Glomerular endothelial cell (primary cell): Measurements from ENCODE around the gene MYO7B. TPM values are rescaled to one million over a fixed set of nuclear protein-coding genes. Genes with fewer than 3 reads are reported as not detected.

ENCODE experiments used
- DNase-seq: peaks from one replicate; pipeline ENCODE4 v3.0.0-alpha.2; 2011; ENCODE audit warnings: low read depth, low spot score; ENCODE audit errors: extremely low read depth
- total RNA-seq: library from RNA; depleted of rRNA; stranded (reverse); fragments of >200 nt; gene quantifications from 2 replicates; pipeline ENCODE4 v1.2.3, GENCODE V29; 2015

The MYO7B gene
- total RNA-seq, 1 donor from 2014 or later: 1.2 TPM

DNA sequence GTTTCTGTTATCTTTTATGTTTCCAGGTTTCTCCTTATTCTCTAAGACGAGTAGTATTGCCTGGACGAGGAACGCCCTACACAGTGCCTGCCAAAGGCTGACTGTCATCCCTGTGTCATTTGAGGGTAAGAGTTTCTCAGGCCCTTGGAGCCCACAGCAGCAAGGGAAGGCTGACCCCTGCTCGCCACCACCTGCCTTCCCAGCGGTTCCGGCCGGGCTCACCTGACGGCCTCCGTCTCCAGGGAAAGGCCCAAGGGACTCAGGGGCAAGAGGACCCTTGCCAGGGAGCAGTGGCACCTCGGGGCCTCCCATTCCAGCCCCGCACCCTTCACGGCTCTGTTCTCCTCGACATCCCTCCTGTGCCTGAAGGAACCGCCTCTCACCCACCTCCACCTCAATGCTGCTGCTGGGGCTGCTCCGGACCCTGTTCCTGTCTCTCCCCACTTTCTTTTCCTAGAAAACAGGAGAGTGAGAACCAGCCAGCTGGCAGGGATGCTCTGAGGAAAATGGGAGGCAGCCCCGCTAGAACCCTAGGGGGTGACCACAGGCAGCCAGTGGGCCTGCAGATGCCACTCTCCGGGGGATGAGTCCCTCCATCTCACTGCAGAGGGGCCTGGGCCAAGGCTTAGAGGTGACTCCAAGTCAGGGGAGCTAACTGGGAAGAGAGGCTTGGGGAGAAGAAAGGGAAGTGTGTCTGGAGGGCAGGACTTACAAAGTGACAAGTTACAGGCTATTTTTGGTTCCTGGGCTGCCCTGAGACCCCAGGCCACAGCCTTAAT, 138.0 kb downstream of the MYO7B start:
- DNase-seq: no peak

DNA sequence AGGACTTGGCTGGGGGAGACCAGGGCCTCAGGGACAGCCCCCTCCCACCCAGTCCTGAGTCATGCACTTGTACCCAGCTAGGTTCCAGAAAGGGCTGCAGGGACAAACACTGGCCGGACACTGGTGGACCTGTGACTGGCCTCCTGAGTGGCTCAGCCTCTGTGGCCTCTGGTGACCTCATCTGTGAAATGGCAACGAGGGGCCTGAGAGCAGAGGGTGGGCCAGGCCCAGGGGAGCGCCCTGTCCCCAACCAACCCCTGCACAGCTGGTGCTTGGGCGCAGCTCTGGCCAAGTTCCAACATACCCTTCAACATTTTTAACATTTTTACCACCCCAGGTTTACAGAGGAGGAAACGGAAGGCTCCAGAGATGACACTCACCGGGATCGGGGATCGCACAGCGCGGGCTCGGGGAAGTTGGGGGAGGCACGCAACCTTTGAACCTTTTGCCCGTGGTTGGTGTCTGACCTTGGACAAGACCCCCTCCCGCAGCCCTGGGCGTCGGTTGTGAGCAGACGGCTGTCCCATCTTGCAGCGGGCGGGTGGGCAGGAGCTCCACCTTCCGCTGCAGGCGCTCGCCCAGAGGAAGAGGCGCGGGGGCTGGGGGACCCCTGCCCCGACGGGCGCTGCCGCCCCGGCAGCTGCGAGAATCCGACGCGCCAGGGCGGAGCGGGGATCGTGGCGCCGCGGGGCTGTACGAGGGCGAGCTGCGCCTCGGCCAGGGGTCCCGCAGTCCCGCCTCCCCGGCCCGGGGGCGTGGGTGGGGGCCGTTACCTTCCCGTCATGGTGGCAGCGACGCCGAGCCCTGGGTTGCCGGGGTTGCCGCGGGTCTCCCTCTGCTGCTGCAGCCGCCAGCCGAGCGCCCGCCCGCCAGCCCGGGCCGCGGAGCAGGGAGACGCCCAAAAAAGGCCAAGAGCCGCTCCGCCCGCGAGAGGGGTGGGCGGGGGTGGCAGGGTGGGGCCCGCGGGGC, 139.0 kb downstream of the MYO7B start:
- DNase-seq: no peak

DNA sequence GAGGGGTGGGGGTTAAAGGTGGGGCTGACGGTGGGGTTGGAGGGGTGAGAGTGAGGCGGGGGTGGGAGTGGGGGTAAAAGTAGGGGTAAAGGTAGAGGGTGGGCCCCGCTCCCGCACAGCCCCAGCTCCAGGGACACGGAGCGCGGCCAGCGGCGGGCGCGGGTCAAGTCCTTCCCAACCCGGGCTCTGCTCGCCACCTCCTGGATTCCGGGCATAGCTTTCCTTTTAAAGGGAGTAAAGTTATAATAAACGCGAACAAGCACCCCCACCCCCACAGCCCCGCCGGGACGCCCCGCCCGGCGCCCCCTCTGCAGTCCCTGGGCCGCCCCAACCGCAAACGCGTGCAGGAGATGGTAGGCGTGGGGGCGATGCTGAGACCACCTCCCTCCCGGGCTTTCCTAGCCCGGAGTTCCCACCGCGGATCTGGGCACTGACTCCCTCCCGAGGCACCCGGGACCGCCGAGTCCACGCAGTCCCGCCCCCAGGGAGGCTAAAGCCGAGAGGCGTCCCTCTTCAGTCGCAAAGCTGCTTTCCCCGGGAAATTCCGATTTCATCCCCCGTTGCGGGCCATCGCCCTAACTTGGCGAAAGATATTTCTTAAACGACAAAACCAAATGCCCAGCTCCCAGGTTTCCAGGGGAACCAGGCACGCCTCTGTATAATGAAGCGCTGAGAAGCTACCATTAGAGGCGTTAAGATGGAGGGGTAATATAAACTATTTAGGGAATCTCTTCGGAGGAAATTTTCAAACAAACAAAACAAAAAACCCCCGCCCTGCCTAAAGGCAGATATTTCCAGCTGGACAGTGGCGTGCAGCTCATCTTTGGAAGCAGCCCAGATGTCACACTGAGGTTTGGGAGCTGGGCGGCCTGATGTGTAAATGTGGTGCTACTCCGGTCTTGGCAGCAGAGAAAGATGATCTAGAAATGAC, 140.1 kb downstream of the MYO7B start, which contains the start of gene LIMS2:
Gene LIMS2, minus strand, starts transcription at position 200 of the 931 bp plus-strand sequence. CDS start 506 bp downstream, outside the sequence.
- no peak for DNase-seq

DNA sequence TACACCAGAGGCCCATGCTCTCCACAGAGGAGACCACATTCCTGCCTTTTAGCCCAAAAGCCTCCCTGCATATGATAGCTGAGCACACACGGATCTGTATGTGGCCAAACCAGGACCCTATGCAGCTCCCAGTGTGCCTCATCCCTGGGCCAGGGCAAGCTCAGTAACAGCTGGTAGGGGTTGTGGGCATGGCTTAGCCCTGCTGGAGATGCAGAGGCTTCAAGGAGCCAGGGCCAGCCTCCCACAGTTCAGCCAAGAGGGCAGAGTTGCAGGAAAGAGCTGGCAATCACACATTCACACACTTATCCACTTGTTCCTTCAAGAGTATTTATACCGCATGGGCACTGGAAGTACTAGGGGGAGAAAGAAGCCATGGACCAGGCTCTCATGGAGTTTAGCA, 141.4 kb downstream of the MYO7B start:
- DNase-seq: no peak

DNA sequence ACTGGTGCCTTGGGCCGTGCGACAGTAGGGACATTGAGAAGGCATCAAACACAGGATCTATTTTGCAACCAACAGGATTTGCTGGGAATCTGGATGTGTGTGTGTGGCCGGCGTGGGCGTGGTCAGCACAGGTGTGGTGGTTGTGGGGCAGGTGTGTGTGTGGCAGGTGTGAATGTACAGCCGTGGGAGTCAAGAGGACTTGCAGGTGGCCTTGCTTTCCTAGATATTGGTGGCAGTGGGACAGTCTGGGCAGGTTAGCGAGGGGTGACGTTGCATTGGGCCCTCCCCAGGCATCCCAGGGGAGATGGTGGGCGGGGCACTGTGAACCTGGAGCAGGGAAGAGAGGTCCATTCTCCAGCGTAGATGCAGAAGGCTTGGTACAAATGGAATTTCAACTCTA, 143.0 kb downstream of the MYO7B start:
- no peak for DNase-seq

DNA sequence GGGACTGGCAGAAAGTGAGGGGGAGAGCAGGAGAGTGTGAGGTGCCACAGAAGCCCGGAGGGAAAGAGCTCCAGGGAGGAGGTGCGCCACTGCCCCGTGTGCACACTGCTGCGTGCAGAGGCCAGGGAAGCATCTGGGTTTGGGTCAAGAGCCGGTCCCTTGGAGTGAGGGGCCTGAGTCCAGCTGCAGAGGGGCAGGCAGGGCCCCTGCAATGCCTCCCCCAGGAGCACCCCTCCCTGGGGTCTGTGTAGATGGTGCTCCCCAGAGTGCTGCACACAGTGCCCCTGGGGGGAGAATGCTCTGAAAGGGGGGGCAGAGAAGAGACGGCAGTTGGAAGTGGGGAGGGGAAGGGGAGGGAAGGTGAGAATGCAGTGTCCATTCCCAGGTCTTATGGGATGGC, 143.5 kb downstream of the MYO7B start:
- DNase-seq: no peak

DNA sequence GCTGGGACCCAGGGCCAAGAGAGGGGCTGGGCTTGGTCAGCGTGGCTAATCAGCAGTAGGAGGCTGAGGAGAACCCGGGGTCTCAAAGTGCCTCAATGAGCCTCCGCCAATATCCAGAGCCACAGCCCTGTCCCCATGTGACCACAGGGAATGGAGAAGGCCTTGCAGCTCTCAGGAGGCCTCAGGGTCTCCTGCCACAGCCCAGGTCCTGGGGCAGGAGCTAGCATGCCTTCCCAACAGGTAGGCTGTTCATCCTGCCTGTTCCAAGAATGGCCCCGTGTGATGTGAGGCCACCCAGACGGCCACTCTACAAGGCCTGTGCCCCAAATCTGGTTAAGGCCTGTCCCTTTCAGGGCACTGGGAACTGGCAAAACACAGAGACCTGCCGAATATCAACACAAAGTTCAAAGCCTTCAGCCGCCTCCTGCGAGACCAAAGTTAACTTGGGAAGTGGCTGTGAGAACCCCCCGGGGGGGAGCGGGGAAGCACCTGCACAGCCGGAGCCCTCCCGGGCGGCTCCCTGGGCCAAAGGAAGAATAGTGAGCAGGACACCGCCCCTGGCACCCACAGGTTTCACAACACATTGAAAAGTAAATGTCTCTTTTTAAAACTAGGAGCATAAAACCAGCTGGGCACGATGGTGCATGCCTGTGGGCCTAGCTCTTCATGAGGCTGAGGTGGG, 144.3 kb downstream of the MYO7B start:
- no peak for DNase-seq

DNA sequence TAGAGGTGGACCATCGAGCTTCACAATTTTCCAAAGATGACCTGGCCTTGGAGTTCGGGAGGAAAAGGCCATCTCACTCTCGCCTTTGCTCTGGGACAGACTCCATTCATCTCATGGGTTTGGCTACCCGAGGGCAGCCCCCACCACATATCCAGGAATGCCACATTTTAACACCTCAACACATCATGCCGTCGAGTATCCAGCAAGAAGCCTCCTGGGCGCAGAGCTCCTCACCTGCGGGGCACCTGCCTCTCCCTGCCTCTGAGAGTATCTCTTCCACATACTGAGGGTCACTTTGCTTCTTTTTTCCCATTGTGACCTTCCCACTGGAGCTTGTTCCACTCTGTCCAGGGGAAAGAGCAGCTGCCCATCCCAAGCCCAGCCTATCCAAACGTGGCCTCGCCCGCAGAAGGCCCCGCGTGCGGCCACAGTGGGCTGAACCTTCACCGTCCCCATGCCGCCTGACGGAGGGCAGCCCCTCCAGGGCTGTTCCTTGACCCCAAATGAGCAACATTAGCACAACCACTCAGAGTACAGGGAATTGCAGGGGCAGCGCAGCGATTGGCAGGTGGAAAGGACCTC, 145.3 kb downstream of the MYO7B start:
- DNase-seq: no peak

DNA sequence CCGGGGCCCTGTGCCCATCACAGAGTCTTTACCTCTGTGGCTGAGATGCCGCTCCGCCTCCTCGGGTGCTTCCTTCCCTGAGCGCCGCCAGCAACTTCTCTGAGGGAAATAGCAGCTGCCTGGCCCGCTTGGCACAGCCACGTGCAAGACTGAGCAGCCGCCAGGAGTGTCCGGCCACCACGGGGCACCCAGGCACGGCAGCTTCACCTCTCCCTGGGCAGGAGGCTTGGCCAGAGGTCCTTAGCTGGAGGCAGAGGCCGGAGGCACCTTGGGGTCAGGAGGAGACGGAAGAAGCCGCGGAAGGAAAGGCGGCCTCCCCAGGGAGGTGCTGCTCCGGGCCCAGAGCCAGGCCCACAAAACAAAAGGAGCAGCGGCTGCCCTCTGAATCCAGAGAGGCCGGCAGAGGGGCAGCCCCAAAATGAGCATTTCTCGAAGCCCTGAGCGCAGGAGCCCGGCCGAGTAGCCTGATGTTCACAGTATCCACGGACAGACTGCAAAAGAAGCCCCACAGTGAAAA, 145.9 kb downstream of the MYO7B start:
- no peak for DNase-seq

DNA sequence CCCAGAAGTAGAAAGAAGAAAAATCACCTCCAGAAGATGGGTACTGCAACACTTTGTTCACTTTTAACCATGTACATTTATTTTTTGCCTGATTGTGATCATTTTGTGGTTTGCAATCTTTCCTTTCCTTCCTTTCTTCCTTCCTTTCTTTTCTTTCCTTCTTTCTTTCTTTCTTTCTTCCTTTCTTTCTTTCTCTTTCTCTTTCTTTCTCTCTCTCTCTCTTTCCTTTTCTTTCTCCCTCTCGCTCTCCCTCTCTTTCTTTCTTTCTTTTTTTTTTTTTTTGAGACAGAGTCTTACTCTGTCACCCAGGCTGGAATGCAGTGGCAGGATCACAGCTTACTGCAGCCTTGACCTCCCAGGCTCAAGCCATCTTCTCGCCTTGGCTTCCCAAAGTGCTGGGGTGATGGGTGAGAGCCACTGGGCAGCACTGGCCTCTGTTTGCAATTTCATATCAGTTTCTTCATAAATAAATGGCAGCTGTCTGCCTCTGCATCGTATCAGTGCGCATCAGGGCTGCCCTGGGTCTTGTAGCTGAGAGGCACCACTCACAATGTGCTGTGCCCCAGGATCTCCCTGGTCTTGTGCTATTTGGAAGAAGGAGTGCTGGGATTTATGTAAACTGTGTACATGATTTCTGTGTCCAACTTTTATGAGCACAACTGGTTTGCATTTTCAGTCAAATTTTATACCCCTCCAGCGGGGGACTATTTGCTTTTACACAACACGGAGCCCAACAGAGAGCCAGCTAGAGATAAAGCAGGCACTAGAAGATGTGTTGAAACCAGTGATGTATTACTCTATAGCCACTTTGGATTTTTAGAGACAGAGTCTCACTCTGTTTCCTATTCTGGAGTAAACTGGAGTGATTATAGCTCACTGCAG, 146.7 kb downstream of the MYO7B start:
- no peak for DNase-seq

DNA sequence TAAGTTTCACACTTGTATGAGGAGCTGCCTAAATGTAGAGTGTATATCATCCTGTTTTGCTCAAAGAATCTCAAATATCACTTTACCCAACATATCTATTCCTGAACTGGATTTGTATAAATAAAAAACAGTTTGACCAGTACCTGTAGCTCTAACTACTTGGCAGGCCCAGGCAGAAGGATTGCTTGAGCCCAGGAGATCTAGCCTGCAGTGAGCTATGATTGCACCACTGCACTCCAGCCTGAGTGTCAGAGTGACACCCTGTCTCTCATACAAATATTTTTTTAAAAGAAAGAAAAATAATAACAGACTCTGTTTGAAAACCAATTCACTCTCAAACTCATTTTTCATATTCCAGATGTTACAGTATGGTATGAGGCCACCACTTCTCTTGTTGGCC, 147.6 kb downstream of the MYO7B start:
- DNase-seq: no peak

DNA sequence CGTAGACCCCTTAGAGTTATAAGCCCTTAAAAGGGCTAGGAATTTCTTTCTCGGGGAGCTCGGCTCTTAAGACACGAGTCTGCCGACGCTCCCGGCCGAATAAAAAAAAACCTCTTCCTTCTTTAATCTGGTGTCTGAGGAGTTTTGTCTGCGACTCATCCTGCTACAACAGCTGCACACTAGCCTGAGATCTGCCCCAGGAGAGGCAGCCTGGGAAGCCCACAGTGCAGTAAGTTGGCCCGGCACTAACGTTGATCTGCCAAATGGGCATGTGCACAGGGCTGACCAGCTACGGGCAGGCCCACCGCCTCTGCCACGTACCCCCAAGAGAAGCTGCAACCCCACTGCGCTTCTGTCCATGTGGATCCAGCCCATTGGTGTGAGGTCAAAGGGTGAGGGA, 148.3 kb downstream of the MYO7B start:
- no peak for DNase-seq

DNA sequence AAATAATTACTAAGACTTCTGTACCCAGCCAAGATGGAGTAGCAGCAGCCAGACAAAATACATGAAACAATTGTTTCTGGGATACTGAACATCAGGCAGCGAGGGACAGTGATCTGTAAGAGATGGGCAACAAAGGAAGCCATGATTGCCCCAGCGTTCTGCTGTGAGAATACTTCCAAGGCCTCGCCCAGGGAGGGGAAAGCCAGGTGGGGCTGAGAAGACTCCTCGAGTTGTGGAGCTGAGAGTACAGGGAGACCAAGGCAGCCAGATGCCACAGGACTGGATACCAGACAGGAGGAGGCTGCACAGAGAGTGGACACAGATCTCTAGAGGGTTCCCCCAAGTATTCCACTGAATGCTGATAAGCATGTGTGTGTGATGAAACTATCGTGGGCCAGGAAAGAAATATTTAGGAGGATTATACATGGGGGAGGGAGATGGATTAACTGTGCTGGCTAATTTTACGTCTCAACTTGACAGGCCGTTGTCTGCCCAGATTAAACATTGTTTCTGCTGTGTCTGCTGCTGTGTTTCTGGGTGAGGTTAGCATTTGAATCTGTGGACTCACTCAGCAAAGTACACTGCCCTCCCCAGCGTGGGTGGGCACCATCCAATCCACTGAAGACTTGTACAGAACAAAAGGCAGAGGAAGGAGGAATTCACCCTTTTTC, 150.1 kb downstream of the MYO7B start:
- DNase-seq: no peak

Other genes with a start within 250 kb of the MYO7B start
- gene ERCC3, start 241.5 kb upstream of the MYO7B start, total RNA-seq: 25.5 and 35.5 TPM in 2 replicates
- gene MAP3K2, start 147.7 kb upstream of the MYO7B start, total RNA-seq: 18.4 and 21.0 TPM in 2 replicates
- not detected in 2 replicates for gene PROC, start 117.3 kb upstream of the MYO7B start, total RNA-seq
- 35.3 and 46.2 TPM in 2 replicates for gene IWS1, start 9.2 kb upstream of the MYO7B start, total RNA-seq
- not detected in 2 replicates for gene GPR17, start 110.5 kb downstream of the MYO7B start, total RNA-seq
- 15.6 and 22.9 TPM in 2 replicates for gene LIMS2, start 139.8 kb downstream of the MYO7B start, total RNA-seq
- gene SFT2D3, start 165.8 kb downstream of the MYO7B start, total RNA-seq: 6.7 and 7.3 TPM in 2 replicates